ENCODE measurements around the gene MYO16.

The MYO16 gene

GRCh38 chr13:108629181-108629752 lies at the start of gene MYO16:
TSS of gene MYO16 (plus strand) at chr13:108629611. CDS start at chr13:108629845, 234 bp downstream.
- peaks cover 3% of the 10 kb centered on the region for H3K27me3 Mint-ChIP-seq
- H3K9me3 Mint-ChIP-seq: peaks cover 1% of the 10 kb centered on the region
- no peaks in the 10 kb centered on the region for H3K36me3 Mint-ChIP-seq (ENCODE audit: low read depth)
- no peaks in the 10 kb centered on the region for H3K4me1 Mint-ChIP-seq (ENCODE audit: low read depth)
- no peak within 1 kb of the TSS for H3K27ac Mint-ChIP-seq
- no peak within 1 kb of the TSS for H3K4me3 Mint-ChIP-seq

DNA sequence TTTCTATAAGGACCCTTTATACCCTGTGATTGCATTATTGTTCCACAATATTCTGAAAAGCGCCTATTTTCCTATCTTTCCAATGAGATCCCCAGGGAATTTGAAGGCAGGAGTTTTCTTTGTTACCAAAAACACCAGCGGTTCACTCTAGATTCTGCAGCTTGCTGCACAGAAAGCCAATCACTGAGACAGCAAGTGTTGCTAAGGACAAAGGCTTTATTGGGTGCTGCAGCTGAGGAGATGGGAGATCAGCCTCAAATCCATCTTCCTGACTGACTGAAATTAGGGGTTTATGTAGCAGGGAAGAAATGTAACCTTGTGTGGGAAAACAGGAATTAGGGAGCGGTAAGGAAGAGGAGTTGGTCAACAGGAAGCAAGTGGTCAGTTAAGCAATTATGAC lies 42.6 kb upstream of the MYO16 start:
- Mint-ChIP-seq H3K9me3 (peaks cover 13% of the 10 kb centered on the region), H3K27me3 (peaks cover 9% of the 10 kb centered on the region), H3K27ac (no peak overlapping the region), H3K4me3 (no peak overlapping the region), H3K36me3 (ENCODE audit: low read depth) (no peaks in the 10 kb centered on the region), H3K4me1 (ENCODE audit: low read depth) (no peaks in the 10 kb centered on the region)

DNA sequence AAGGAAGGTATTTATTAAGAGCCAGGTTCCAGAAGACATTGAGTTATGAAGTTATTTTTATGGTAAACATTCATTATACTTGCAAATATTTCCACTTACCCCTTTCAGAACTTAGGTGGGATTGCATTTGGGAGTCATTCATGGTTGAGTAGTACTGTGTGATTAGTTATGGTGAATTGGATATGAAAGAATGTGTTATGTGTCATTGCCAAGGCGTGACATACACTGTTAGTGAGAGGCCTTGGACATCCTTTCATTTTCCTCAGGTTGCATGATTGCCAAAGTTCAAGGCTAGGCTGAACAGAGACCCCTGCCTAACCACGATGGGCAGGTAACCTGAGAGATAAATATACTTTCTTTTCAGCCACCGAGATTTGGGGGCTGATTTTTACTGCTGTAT lies 40.9 kb upstream of the MYO16 start:
- H3K4me3 Mint-ChIP-seq: no peak overlapping the region
- H3K36me3 Mint-ChIP-seq (ENCODE audit: low read depth): no peaks in the 10 kb centered on the region
- H3K27me3 Mint-ChIP-seq: peaks cover 3% of the 10 kb centered on the region
- no peak overlapping the region for H3K27ac Mint-ChIP-seq
- peaks cover 9% of the 10 kb centered on the region for H3K9me3 Mint-ChIP-seq
- no peaks in the 10 kb centered on the region for H3K4me1 Mint-ChIP-seq (ENCODE audit: low read depth)

DNA sequence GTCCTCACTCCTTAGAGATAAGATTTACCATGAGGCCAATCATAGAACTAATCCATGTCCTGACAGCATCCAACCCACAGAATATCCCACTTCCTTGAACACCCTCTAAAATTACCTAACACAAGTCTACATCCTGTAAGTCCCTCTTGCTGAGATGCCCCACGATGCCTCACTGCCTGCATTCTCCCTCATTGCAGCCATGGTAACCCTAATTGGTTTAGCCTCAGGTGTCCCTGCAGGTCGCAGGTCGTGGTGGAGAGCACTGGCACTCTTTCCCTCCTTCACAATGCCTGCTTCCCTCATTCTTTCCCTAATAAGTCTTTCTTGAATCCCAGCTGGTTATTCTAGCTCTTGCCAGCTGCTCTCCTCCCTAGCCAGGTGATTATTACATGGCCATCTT lies 35.3 kb upstream of the MYO16 start:
- no peak overlapping the region for H3K27ac Mint-ChIP-seq
- peaks cover 3% of the 10 kb centered on the region for H3K27me3 Mint-ChIP-seq
- H3K4me1 Mint-ChIP-seq (ENCODE audit: low read depth): no peaks in the 10 kb centered on the region
- H3K36me3 Mint-ChIP-seq (ENCODE audit: low read depth): no peaks in the 10 kb centered on the region
- no peak overlapping the region for H3K4me3 Mint-ChIP-seq
- peaks cover 3% of the 10 kb centered on the region for H3K9me3 Mint-ChIP-seq

- no peaks in the 10 kb centered on the region for H3K4me1 Mint-ChIP-seq (ENCODE audit: low read depth)
- H3K27me3 Mint-ChIP-seq: peaks cover 3% of the 10 kb centered on the region
- peaks cover 3% of the 10 kb centered on the region for H3K9me3 Mint-ChIP-seq
- H3K4me3 Mint-ChIP-seq: no peak overlapping the region
- H3K36me3 Mint-ChIP-seq (ENCODE audit: low read depth): no peaks in the 10 kb centered on the region
- H3K27ac Mint-ChIP-seq: no peak overlapping the region
Observed at GRCh38 chr13:108595436-108596274, 33.8 kb upstream of the MYO16 start.

- peaks cover 7% of the 10 kb centered on the region for H3K9me3 Mint-ChIP-seq
- no peak overlapping the region for H3K27ac Mint-ChIP-seq
- H3K4me3 Mint-ChIP-seq: no peak overlapping the region
- no peaks in the 10 kb centered on the region for H3K36me3 Mint-ChIP-seq (ENCODE audit: low read depth)
- H3K27me3 Mint-ChIP-seq: no peaks in the 10 kb centered on the region
- H3K4me1 Mint-ChIP-seq (ENCODE audit: low read depth): no peaks in the 10 kb centered on the region
Observed at GRCh38 chr13:108597943-108598342, 31.5 kb upstream of the MYO16 start.

DNA sequence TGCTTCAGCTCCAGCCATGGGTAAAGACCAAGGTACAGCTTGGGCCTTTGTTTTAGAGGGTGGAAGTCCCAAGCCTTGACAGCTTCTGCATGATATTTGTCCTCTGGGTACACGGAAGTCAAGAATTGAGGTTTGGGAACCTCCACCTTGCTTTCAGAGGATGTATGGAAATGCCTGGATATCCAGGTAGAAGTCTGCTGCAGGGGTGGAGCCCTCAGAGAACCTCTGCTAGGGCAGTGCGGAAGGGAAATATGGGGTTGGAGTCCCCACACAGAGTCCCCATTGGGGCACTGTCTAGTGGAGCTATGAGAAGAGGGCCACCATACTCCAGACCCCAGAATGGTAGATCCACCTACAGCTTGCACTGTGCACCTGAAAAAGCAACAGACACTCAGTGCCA lies 23.0 kb upstream of the MYO16 start:
- no peak overlapping the region for H3K4me3 Mint-ChIP-seq
- H3K36me3 Mint-ChIP-seq (ENCODE audit: low read depth): no peaks in the 10 kb centered on the region
- peaks cover 3% of the 10 kb centered on the region for H3K27me3 Mint-ChIP-seq
- peaks cover 16% of the 10 kb centered on the region for H3K9me3 Mint-ChIP-seq
- H3K4me1 Mint-ChIP-seq (ENCODE audit: low read depth): no peaks in the 10 kb centered on the region
- H3K27ac Mint-ChIP-seq: no peak overlapping the region

DNA sequence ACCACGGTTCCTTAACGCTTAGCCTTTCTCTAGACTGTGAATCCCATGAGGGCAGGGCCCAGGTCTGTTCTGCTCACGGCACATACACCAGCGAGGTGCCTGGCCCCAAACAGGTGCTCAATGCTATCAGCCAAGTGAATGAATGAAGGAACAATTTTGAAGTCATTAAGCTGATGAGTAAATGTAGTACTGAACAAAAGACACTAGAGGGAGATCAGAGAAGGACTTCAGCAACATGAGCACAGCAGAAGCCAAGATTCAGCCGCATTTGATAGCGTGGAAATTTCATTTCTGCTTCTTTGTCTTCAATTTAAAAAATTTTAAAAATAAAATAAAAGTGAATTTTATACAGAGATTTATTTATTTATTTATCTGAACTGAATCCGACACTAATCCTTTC lies 20.1 kb upstream of the MYO16 start:
- no peaks in the 10 kb centered on the region for H3K4me1 Mint-ChIP-seq (ENCODE audit: low read depth)
- no peak overlapping the region for H3K4me3 Mint-ChIP-seq
- no peaks in the 10 kb centered on the region for H3K36me3 Mint-ChIP-seq (ENCODE audit: low read depth)
- H3K9me3 Mint-ChIP-seq: peaks cover 12% of the 10 kb centered on the region
- H3K27ac Mint-ChIP-seq: no peak overlapping the region
- peaks cover 3% of the 10 kb centered on the region for H3K27me3 Mint-ChIP-seq

GRCh38 chr13:108610507-108610906 lies 18.9 kb upstream of the MYO16 start:
- H3K27ac Mint-ChIP-seq: no peak overlapping the region
- peaks cover 12% of the 10 kb centered on the region for H3K9me3 Mint-ChIP-seq
- H3K4me1 Mint-ChIP-seq (ENCODE audit: low read depth): no peaks in the 10 kb centered on the region
- peaks cover 3% of the 10 kb centered on the region for H3K27me3 Mint-ChIP-seq
- no peak overlapping the region for H3K4me3 Mint-ChIP-seq
- H3K36me3 Mint-ChIP-seq (ENCODE audit: low read depth): no peaks in the 10 kb centered on the region

GRCh38 chr13:108615241-108615640 lies 14.2 kb upstream of the MYO16 start:
- Mint-ChIP-seq H3K4me1 (ENCODE audit: low read depth) (no peaks in the 10 kb centered on the region), H3K4me3 (no peak overlapping the region), H3K27ac (no peak overlapping the region), H3K36me3 (ENCODE audit: low read depth) (no peaks in the 10 kb centered on the region), H3K27me3 (peaks cover 3% of the 10 kb centered on the region), H3K9me3 (peaks cover 8% of the 10 kb centered on the region)

DNA sequence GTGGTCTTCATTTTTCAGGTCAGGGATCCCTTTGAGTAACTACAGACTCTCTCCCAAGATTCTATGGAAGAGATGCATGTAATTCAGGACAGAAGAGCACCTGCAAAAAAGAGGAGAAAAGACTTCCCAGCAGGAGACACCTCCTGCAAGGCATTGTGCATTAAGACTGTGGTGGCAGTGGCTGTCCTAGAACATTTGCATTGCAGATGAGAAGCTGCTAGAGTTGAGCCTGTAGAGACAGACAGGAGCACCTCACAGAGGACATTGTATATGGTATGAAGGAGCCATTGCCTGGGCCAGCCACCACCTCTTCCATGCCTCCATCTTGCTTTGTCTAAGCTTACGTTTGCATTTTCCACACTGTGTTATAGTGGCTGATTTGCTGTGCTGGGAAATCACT lies 11.2 kb upstream of the MYO16 start:
- Mint-ChIP-seq H3K27me3 (no peaks in the 10 kb centered on the region), H3K4me3 (no peak overlapping the region), H3K27ac (no peak overlapping the region), H3K9me3 (peaks cover 8% of the 10 kb centered on the region), H3K36me3 (ENCODE audit: low read depth) (no peaks in the 10 kb centered on the region), H3K4me1 (ENCODE audit: low read depth) (no peaks in the 10 kb centered on the region)

DNA sequence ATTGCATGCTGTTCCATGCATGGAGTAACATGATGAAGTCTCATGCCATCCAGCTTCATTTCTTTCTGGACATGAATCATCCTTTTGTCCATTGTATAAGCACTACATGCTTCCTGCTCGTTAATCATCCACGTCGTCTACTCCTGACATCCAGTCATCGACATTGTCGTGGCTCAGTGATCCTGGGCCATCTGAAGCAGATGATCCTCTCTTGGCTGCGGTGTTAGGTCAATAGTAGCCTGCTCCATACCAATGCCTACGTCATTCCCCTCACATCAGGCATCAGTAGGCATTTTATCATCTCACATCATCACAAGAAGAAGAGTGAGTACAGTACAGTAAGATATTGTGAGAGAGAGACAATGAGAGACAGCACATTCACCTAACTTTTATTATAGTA lies 7.9 kb upstream of the MYO16 start:
- no peaks in the 10 kb centered on the region for H3K27me3 Mint-ChIP-seq
- H3K4me1 Mint-ChIP-seq (ENCODE audit: low read depth): no peaks in the 10 kb centered on the region
- no peaks in the 10 kb centered on the region for H3K36me3 Mint-ChIP-seq (ENCODE audit: low read depth)
- no peak overlapping the region for H3K4me3 Mint-ChIP-seq
- H3K27ac Mint-ChIP-seq: no peak overlapping the region
- H3K9me3 Mint-ChIP-seq: peaks cover 16% of the 10 kb centered on the region

GRCh38 chr13:108624108-108624507 lies 5.3 kb upstream of the MYO16 start:
- peaks cover 15% of the 10 kb centered on the region for H3K9me3 Mint-ChIP-seq
- H3K36me3 Mint-ChIP-seq (ENCODE audit: low read depth): no peaks in the 10 kb centered on the region

GRCh38 chr13:108624979-108625378 lies 4.4 kb upstream of the MYO16 start:
- Mint-ChIP-seq H3K4me3 (no peak overlapping the region), H3K27me3 (peaks cover 3% of the 10 kb centered on the region), H3K9me3 (peaks cover 8% of the 10 kb centered on the region), H3K4me1 (ENCODE audit: low read depth) (no peaks in the 10 kb centered on the region), H3K27ac (no peak overlapping the region), H3K36me3 (ENCODE audit: low read depth) (no peaks in the 10 kb centered on the region)

More at GRCh38 chr13:108624108-108624507, 5.3 kb upstream of the MYO16 start:
- Mint-ChIP-seq H3K4me3 (no peak overlapping the region), H3K27me3 (peaks cover 3% of the 10 kb centered on the region), H3K27ac (no peak overlapping the region), H3K4me1 (ENCODE audit: low read depth) (no peaks in the 10 kb centered on the region)

GRCh38 chr13:108629988-108630387 lies 577 bp downstream of the MYO16 start:
- Mint-ChIP-seq H3K4me1 (ENCODE audit: low read depth) (no peaks in the 10 kb centered on the region), H3K27ac (no peak overlapping the region), H3K27me3 (peaks cover 3% of the 10 kb centered on the region), H3K36me3 (ENCODE audit: low read depth) (no peaks in the 10 kb centered on the region), H3K9me3 (no peaks in the 10 kb centered on the region), H3K4me3 (no peak overlapping the region)

Data from stimulated activated naive CD8-positive, alpha-beta T cell treated with anti-CD3 and anti-CD28 coated beads, Interleukin-15, Interleukin-2, amounts not matched to agents 100 ng/mL and 50 ng/mL, for 24 hours (primary cell).